Osteocyte (in vitro differentiated cells): ENCODE data around the gene JPH4. TPM values are rescaled to one million over a fixed set of nuclear protein-coding genes. Genes with fewer than 3 reads are reported as not detected.
A peak's percentile ranks its signal among the peaks of the same experiment; 100 is the strongest.

Experiments
- DNase-seq: peaks from one replicate; pipeline ENCODE4 v3.0.0; 2021; ENCODE audit warnings: mixed read lengths; ENCODE audit not compliant: unreplicated experiment; ENCODE audit errors: extremely low spot score
- H3K27ac Mint-ChIP-seq: one replicate; pipeline ENCODE4 v1.8.0; 2021; ENCODE audit warnings: mild to moderate bottlenecking, mixed read lengths; ENCODE audit not compliant: unreplicated experiment
- H3K27me3 Mint-ChIP-seq: one replicate; pipeline ENCODE4 v1.8.0; 2021; ENCODE audit warnings: mixed read lengths; ENCODE audit not compliant: unreplicated experiment
- H3K36me3 Mint-ChIP-seq: one replicate; pipeline ENCODE4 v1.8.0; 2021; ENCODE audit warnings: mixed read lengths; ENCODE audit not compliant: unreplicated experiment
- H3K4me1 Mint-ChIP-seq: one replicate; pipeline ENCODE4 v1.8.0; 2021; ENCODE audit warnings: mixed read lengths; ENCODE audit not compliant: unreplicated experiment
- H3K4me3 Mint-ChIP-seq: one replicate; pipeline ENCODE4 v1.8.0; 2021; ENCODE audit warnings: mild to moderate bottlenecking, moderate library complexity, mixed read lengths; ENCODE audit not compliant: unreplicated experiment
- H3K9me3 Mint-ChIP-seq: one replicate; pipeline ENCODE4 v1.8.0; 2021; ENCODE audit warnings: mixed read lengths; ENCODE audit not compliant: unreplicated experiment
- total RNA-seq: library from RNA; stranded (reverse); gene quantifications from 2 replicates; pipeline ENCODE4 v1.2.1, GENCODE V29; 2021
- TF ChIP-seq, protein P1 (sequence below): fragments of 200-600 bp; sonication (generic); IDR thresholded peaks from 2 replicates; pipeline ENCODE4 v1.5.0; 2021; ENCODE audit warnings: antibody characterized with exemption, mild to moderate bottlenecking, moderate library complexity

The JPH4 gene
- total RNA-seq, 1 donor from 2014 or later = not detected

DNA sequence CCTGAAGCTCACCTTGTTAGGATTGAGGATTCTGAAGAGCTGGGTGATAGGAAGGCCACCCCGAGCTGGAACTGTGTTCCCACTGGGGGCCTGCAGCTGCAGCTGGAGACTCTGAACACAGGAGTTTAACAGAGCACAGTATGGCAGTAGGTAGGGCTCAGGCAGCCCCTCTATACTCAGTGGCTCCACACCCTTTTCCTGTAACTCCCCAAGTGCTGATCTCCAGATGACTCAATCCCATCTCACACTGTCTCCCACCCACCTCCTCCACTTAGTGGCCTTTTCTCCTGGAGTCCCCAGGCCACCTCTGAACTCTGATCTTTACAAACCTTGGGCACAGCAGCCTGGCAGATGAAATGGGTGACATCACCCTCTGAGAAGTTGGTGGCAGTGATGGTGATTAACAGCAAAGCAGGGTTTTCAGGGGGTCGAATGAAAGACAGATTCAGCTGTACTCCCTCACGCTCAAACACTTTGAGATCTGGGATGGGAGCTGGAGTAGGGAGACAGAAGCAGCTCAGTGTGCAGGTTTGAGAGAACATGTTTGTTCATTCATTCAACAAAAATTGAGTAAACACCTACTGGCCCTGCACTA, 18.6 kb downstream of the JPH4 start:
- Mint-ChIP-seq H3K27ac (no peak overlapping the region), H3K36me3 (peaks cover 4% of the 10 kb centered on the region), H3K27me3 (no peaks in the 10 kb centered on the region), H3K4me3 (no peak overlapping the region), H3K9me3 (no peaks in the 10 kb centered on the region), H3K4me1 (peaks cover 24% of the 10 kb centered on the region)
- TF ChIP-seq, protein P1, sequence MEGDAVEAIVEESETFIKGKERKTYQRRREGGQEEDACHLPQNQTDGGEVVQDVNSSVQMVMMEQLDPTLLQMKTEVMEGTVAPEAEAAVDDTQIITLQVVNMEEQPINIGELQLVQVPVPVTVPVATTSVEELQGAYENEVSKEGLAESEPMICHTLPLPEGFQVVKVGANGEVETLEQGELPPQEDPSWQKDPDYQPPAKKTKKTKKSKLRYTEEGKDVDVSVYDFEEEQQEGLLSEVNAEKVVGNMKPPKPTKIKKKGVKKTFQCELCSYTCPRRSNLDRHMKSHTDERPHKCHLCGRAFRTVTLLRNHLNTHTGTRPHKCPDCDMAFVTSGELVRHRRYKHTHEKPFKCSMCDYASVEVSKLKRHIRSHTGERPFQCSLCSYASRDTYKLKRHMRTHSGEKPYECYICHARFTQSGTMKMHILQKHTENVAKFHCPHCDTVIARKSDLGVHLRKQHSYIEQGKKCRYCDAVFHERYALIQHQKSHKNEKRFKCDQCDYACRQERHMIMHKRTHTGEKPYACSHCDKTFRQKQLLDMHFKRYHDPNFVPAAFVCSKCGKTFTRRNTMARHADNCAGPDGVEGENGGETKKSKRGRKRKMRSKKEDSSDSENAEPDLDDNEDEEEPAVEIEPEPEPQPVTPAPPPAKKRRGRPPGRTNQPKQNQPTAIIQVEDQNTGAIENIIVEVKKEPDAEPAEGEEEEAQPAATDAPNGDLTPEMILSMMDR = no peak
- no peak for DNase-seq

DNA sequence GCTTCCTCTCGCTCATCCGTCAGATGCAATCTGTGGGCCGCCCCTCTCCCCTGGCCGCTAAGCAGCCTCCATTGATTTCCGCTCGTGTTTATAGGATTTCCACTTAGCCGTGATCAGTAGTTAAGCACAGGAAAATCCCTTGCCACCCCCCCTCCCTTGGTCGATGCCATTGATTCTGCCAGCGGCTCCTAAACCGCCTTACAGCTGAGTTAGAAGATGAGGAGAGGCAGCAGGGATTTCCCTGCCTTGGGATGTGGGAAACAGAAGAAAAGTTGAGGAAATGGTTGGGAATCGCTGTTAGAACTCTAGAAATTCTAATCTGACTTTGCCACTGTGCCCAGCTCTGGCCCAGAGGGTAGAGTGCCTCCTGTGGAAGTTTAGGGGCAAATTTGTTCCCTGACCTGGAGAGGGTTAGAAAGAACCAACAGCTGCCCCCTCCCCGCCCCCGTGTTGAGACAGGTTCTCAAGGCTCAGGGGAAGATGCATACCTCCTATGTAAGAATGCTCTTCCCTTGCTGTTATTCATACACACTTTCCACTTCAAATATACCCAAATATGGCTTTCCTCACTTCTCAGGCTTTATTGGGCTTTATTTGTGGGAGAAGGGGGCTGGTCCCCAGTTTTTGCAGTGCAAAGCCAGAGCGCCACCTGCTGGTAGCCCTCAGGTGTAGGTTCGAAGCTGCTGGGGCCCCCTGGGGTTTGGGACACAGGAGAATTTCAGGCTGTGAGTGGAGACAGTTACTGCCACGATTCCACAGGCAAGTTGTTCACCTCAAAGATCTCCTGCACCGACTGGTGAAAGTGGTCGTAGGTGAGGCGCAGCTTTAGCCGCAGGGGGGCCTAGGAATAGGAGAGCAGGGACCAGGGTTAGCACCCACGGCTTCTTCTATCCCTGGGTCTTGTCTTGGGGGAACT, 19.3 kb downstream of the JPH4 start:
- no peaks in the 10 kb centered on the region for H3K27me3 Mint-ChIP-seq
- peaks cover 4% of the 10 kb centered on the region for H3K36me3 Mint-ChIP-seq
- no peak overlapping the region for H3K4me3 Mint-ChIP-seq
- TF ChIP-seq, protein P1 = peak; percentile 90
- no peak for DNase-seq
- H3K4me1 Mint-ChIP-seq = peaks cover 24% of the 10 kb centered on the region
- no peaks in the 10 kb centered on the region for H3K9me3 Mint-ChIP-seq
- no peak overlapping the region for H3K27ac Mint-ChIP-seq

DNA sequence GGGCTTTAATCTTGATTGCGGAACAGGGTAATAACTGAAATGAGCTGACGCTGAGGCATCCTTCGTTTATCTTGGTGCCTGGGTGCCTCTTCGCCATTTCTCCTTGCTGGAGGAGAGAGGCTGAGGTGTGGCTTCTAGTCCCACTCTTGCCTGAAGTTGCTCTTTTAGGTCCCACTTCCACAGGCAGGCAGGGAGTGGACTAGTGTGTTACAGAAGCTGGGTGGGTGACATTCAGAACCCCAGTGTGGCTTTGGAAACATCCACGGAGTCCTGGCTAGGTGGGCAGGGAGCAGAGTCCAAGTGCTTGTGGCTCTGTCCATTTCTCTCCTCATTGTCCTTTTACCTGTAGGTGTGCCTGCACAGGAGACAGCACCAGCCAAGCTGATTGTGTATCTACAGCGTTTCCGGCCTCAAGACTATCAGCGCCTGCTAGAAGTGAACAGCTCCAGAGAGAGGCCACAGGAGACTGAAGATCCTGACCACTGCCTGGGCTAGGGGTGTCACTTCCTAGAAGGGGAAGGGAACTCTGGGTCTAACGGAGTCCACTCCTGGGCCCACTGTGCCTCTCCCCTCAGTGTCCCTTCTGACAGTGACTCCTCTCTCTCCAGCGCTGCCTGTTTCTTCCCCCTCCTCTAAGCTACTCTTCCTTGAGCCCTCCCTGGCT, 20.1 kb downstream of the JPH4 start:
- no peak for DNase-seq
- Mint-ChIP-seq H3K27ac (no peak overlapping the region), H3K27me3 (no peaks in the 10 kb centered on the region), H3K36me3 (peaks cover 4% of the 10 kb centered on the region), H3K4me3 (no peak overlapping the region), H3K4me1 (peaks cover 24% of the 10 kb centered on the region), H3K9me3 (no peaks in the 10 kb centered on the region)
- TF ChIP-seq, protein P1 = no peak

DNA sequence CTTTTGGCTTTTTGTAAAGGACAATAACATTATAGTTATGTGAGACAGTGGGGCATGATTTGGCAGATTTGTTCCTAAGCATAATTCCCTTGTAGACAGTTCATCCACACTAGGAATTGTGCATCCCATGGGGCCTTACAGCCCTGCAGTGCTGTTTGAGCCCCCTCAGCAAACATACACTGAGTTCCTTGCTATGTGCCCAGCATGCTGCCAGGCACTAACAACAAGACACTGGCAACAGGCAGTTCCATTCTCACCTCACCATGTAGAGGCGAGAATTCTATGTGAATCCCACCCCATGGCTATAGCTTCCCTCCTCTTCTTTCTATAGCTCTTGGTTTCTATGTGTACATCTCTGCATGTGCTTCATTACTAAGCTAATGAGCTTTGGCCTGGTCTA, 20.6 kb downstream of the JPH4 start:
- TF ChIP-seq, protein P1 = no peak
- Mint-ChIP-seq H3K9me3 (no peaks in the 10 kb centered on the region), H3K4me3 (peak overlapping the region; percentile 72)

DNA sequence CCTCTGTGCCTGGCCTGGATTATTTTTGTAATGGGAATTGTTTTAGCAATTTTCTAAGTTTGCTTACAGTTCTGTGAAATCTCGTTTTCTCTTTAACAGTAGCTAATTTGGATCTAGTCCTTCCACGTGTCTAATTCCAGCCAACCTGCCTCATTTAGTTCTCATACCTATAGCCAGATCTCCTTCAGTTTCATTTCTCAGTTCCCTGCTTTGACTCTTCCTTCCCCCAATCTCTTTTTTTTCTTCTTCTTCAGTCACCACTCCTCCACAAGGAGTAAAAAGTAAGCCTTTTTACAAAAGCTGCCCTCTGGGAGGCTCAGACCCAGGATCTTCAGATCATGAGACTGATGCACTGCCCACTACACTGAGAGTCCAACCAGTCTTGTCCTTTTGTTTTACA, 21.1 kb downstream of the JPH4 start:
- Mint-ChIP-seq H3K27ac (peak overlapping the region; percentile 54), H3K36me3 (peaks cover 4% of the 10 kb centered on the region), H3K4me3 (peak overlapping the region; percentile 72), H3K9me3 (no peaks in the 10 kb centered on the region), H3K4me1 (peaks cover 24% of the 10 kb centered on the region), H3K27me3 (no peaks in the 10 kb centered on the region)
- DNase-seq = no peak
- TF ChIP-seq, protein P1 = no peak

More for the DNA sequence above, 20.6 kb downstream of the JPH4 start:
- no peaks in the 10 kb centered on the region for H3K27me3 Mint-ChIP-seq
- peaks cover 24% of the 10 kb centered on the region for H3K4me1 Mint-ChIP-seq
- H3K36me3 Mint-ChIP-seq = peaks cover 4% of the 10 kb centered on the region
- no peak overlapping the region for H3K27ac Mint-ChIP-seq
- no peak for DNase-seq
